ENCODE measurements around the gene SLC9A3.

DNA sequence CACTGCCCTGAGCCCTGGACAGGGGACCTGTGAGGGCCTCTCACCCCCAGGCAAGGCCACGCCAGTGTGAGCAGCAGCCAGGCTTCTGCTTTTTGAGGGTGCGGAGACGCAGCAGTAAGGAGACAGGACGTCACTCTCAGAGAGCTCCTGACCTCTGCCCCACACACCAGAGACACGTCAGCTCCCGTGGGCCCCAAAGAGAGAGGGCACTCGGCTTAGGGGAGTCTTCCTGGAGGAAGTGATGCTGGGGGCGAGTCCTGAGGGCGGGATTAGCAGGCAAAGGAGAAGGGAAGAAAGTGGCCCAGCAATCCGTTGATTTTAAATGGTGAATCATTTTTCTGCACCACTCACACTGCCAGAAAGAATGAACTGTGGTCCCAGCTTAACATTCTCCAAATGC is 24.0 kb upstream of the SLC9A3 start:
- TF ChIP-seq, protein P1, sequence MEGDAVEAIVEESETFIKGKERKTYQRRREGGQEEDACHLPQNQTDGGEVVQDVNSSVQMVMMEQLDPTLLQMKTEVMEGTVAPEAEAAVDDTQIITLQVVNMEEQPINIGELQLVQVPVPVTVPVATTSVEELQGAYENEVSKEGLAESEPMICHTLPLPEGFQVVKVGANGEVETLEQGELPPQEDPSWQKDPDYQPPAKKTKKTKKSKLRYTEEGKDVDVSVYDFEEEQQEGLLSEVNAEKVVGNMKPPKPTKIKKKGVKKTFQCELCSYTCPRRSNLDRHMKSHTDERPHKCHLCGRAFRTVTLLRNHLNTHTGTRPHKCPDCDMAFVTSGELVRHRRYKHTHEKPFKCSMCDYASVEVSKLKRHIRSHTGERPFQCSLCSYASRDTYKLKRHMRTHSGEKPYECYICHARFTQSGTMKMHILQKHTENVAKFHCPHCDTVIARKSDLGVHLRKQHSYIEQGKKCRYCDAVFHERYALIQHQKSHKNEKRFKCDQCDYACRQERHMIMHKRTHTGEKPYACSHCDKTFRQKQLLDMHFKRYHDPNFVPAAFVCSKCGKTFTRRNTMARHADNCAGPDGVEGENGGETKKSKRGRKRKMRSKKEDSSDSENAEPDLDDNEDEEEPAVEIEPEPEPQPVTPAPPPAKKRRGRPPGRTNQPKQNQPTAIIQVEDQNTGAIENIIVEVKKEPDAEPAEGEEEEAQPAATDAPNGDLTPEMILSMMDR (IDR thresholded peaks at IDR 0.05; ENCODE audit: low read depth, low read length, poor library complexity, severe bottlenecking): no peak
- TF ChIP-seq EZH2phosphoT487 (IDR thresholded peaks at IDR 0.05; ENCODE audit: borderline replicate concordance, low read length): no peak
